Astrocyte (in vitro differentiated cells and primary cell): ENCODE data around the gene MAFB. TPM values are rescaled to one million over a fixed set of nuclear protein-coding genes. Genes with fewer than 3 reads are reported as not detected.

ENCODE experiments used
- DNase-seq: peaks from one replicate; pipeline ENCODE4 v3.0.0-alpha.2; 2010; ENCODE audit warnings: low read depth
- FAIRE-seq: peaks from 2 replicates; lab custom pipeline; 2011; peaks lifted over from hg19 to GRCh38; lab: Jason Lieb, UNC
- H2AFZ ChIP-seq: 2 replicates; pipeline ENCODE4 v1.6.0; 2012; ENCODE audit warnings: low read depth, low read length, inconsistent platforms
- H3K27ac ChIP-seq: 2 replicates; pipeline ENCODE4 v1.5.1; 2011; ENCODE audit warnings: low read depth, low read length, inconsistent platforms
- H3K27me3 ChIP-seq: 2 replicates; pipeline ENCODE4 v1.6.0; 2011; ENCODE audit warnings: low read length, inconsistent platforms; ENCODE audit not compliant: insufficient read depth
- H3K36me3 ChIP-seq: 2 replicates; pipeline ENCODE4 v1.5.1; 2011; ENCODE audit warnings: low read length, inconsistent platforms; ENCODE audit not compliant: insufficient read depth
- H3K4me1 ChIP-seq: 2 replicates; pipeline ENCODE4 v1.5.1; 2011; ENCODE audit warnings: low read length, inconsistent platforms; ENCODE audit not compliant: insufficient read depth
- H3K4me2 ChIP-seq: 2 replicates; pipeline ENCODE4 v1.6.0; 2012; ENCODE audit warnings: low read length, inconsistent platforms
- H3K4me3 ChIP-seq: 2 replicates; pipeline ENCODE4 v1.5.1; 2011; ENCODE audit warnings: low read depth, mild to moderate bottlenecking, low read length, inconsistent platforms; ENCODE audit not compliant: insufficient read depth
- H3K79me2 ChIP-seq: 2 replicates; pipeline ENCODE4 v1.6.0; 2012; ENCODE audit warnings: mild to moderate bottlenecking, low read length, inconsistent platforms; ENCODE audit not compliant: insufficient read depth
- H3K9ac ChIP-seq: 2 replicates; pipeline ENCODE4 v1.6.0; 2012; ENCODE audit warnings: mild to moderate bottlenecking, low read length, inconsistent platforms
- H3K9me3 ChIP-seq: 2 replicates; pipeline ENCODE4 v1.5.1; 2012; ENCODE audit warnings: low read depth, mild to moderate bottlenecking, low read length, inconsistent platforms; ENCODE audit not compliant: insufficient read depth
- H4K20me1 ChIP-seq: 2 replicates; pipeline ENCODE4 v1.6.0; 2012; ENCODE audit warnings: low read length, inconsistent platforms; ENCODE audit not compliant: insufficient read depth
- H3K27ac Mint-ChIP-seq: one replicate; pipeline ENCODE4 v1.8.0; 2021; ENCODE audit warnings: mild to moderate bottlenecking, mixed read lengths; ENCODE audit not compliant: unreplicated experiment
- H3K27me3 Mint-ChIP-seq: one replicate; pipeline ENCODE4 v1.8.0; 2021; ENCODE audit warnings: low read depth, mixed read lengths; ENCODE audit not compliant: unreplicated experiment
- H3K36me3 Mint-ChIP-seq: one replicate; pipeline ENCODE4 v1.8.0; 2021; ENCODE audit warnings: low read depth, mixed read lengths; ENCODE audit not compliant: unreplicated experiment
- H3K4me1 Mint-ChIP-seq: one replicate; pipeline ENCODE4 v1.8.0; 2021; ENCODE audit warnings: low read depth, mixed read lengths; ENCODE audit not compliant: unreplicated experiment
- H3K4me3 Mint-ChIP-seq: one replicate; pipeline ENCODE4 v1.8.0; 2021; ENCODE audit warnings: mild to moderate bottlenecking, moderate library complexity, mixed read lengths; ENCODE audit not compliant: unreplicated experiment
- H3K9me3 Mint-ChIP-seq: one replicate; pipeline ENCODE4 v1.8.0; 2021; ENCODE audit warnings: mild to moderate bottlenecking, mixed read lengths; ENCODE audit not compliant: unreplicated experiment
- EZH2 ChIP-seq: IDR thresholded peaks from 2 replicates; pipeline ENCODE4 v1.6.1; 2012; ENCODE audit warnings: mild to moderate bottlenecking, low read length, inconsistent platforms; ENCODE audit not compliant: insufficient read depth
- total RNA-seq: library from RNA; stranded (reverse); gene quantifications from 2 replicates; pipeline ENCODE4 v1.2.1, GENCODE V29; 2021
- TF ChIP-seq, protein P1 (sequence below): IDR thresholded peaks from 2 replicates; pipeline ENCODE4 v1.5.1; 2011; ENCODE audit warnings: low read depth, mild to moderate bottlenecking, inconsistent platforms, low read length, moderate library complexity; ENCODE audit not compliant: insufficient read depth

MAFB gene
- total RNA-seq, 1 donor from 2014 or later = 2.9 TPM

- Histone ChIP-seq H2AFZ (no peak overlapping the region), H3K79me2 (no peaks in the 10 kb centered on the region), H3K4me2 (no peak overlapping the region), H3K9me3 (no peaks in the 10 kb centered on the region), H3K4me1 (no peaks in the 10 kb centered on the region), H3K9ac (no peak overlapping the region), H3K36me3 (no peaks in the 10 kb centered on the region), H3K27ac (no peak overlapping the region), H3K4me3 (no peak overlapping the region), H4K20me1 (no peaks in the 10 kb centered on the region), H3K27me3 (peaks cover 3% of the 10 kb centered on the region)
- Mint-ChIP-seq H3K27me3 (peaks cover 47% of the 10 kb centered on the region), H3K36me3 (no peaks in the 10 kb centered on the region), H3K4me3 (no peak overlapping the region), H3K4me1 (no peaks in the 10 kb centered on the region), H3K27ac (no peak overlapping the region), H3K9me3 (no peaks in the 10 kb centered on the region)
- no peak for DNase-seq
- no peak for FAIRE-seq
- TF ChIP-seq, protein P1, sequence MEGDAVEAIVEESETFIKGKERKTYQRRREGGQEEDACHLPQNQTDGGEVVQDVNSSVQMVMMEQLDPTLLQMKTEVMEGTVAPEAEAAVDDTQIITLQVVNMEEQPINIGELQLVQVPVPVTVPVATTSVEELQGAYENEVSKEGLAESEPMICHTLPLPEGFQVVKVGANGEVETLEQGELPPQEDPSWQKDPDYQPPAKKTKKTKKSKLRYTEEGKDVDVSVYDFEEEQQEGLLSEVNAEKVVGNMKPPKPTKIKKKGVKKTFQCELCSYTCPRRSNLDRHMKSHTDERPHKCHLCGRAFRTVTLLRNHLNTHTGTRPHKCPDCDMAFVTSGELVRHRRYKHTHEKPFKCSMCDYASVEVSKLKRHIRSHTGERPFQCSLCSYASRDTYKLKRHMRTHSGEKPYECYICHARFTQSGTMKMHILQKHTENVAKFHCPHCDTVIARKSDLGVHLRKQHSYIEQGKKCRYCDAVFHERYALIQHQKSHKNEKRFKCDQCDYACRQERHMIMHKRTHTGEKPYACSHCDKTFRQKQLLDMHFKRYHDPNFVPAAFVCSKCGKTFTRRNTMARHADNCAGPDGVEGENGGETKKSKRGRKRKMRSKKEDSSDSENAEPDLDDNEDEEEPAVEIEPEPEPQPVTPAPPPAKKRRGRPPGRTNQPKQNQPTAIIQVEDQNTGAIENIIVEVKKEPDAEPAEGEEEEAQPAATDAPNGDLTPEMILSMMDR = no peak
- no peak for TF ChIP-seq EZH2
Measured at GRCh38 chr20:40717343-40717865, 28.4 kb upstream of the MAFB start.

- H3K9ac ChIP-seq = no peak overlapping the region
- no peak overlapping the region for H3K4me2 ChIP-seq
- H3K4me3 ChIP-seq = no peak overlapping the region
- H3K36me3 ChIP-seq = no peaks in the 10 kb centered on the region
- no peaks in the 10 kb centered on the region for H3K79me2 ChIP-seq
- no peaks in the 10 kb centered on the region for H4K20me1 ChIP-seq
- no peak for FAIRE-seq
- H3K27me3 Mint-ChIP-seq = peaks cover 52% of the 10 kb centered on the region
- H3K27ac Mint-ChIP-seq = no peak overlapping the region
- no peaks in the 10 kb centered on the region for H3K36me3 Mint-ChIP-seq
- H3K4me1 ChIP-seq = no peaks in the 10 kb centered on the region
- no peak overlapping the region for H2AFZ ChIP-seq
- no peak for DNase-seq
- H3K4me1 Mint-ChIP-seq = no peaks in the 10 kb centered on the region
- no peak overlapping the region for H3K4me3 Mint-ChIP-seq
- no peaks in the 10 kb centered on the region for H3K9me3 ChIP-seq
- H3K27ac ChIP-seq = no peak overlapping the region
- no peak for TF ChIP-seq EZH2
- TF ChIP-seq, protein P1 = no peak
- H3K9me3 Mint-ChIP-seq = no peaks in the 10 kb centered on the region
- peaks cover 18% of the 10 kb centered on the region for H3K27me3 ChIP-seq
Measured at GRCh38 chr20:40715491-40715890, 26.5 kb upstream of the MAFB start.

GRCh38 chr20:40714916-40715315, 25.9 kb upstream of the MAFB start:
- no peak overlapping the region for H3K27ac Mint-ChIP-seq
- Histone ChIP-seq H3K27me3 (peaks cover 23% of the 10 kb centered on the region), H3K4me1 (no peaks in the 10 kb centered on the region), H3K79me2 (no peaks in the 10 kb centered on the region), H3K27ac (no peak overlapping the region), H3K36me3 (no peaks in the 10 kb centered on the region), H3K4me2 (no peak overlapping the region), H4K20me1 (no peaks in the 10 kb centered on the region), H3K9ac (no peak overlapping the region), H3K9me3 (no peaks in the 10 kb centered on the region), H3K4me3 (no peak overlapping the region), H2AFZ (no peak overlapping the region)
- H3K36me3 Mint-ChIP-seq = no peaks in the 10 kb centered on the region
- DNase-seq = no peak
- no peak for TF ChIP-seq EZH2
- TF ChIP-seq, protein P1 = no peak
- no peak overlapping the region for H3K4me3 Mint-ChIP-seq
- H3K9me3 Mint-ChIP-seq = no peaks in the 10 kb centered on the region
- no peak for FAIRE-seq
- H3K27me3 Mint-ChIP-seq = peaks cover 52% of the 10 kb centered on the region
- no peaks in the 10 kb centered on the region for H3K4me1 Mint-ChIP-seq
